Epithelial cell of proximal tubule (primary cell): ENCODE results near the gene OR8J1. TPM values are rescaled to one million over a fixed set of nuclear protein-coding genes. Genes with fewer than 3 reads are reported as not detected.
"Not testable (repeated sequence)": the region's sequence is repeated elsewhere in the genome, so short reads cannot be mapped to it uniquely, and the experiment has no call there.

Source experiments
- DNase-seq: peaks from one replicate; pipeline ENCODE4 v3.0.0-alpha.2; 2011; ENCODE audit warnings: low read depth
- H3K4me3 ChIP-seq: 2 replicates; pipeline ENCODE4 v1.5.1; 2011; ENCODE audit warnings: low read depth, mild to moderate bottlenecking, low read length
- total RNA-seq: library from RNA; depleted of rRNA; stranded (reverse); fragments of >200 nt; gene quantifications from 2 replicates; pipeline ENCODE4 v1.2.3, GENCODE V29; 2015
- TF ChIP-seq, protein P1 (sequence below): conservative IDR thresholded peaks from 2 replicates; pipeline ENCODE4 v1.5.1; 2012; ENCODE audit warnings: low read depth, mild to moderate bottlenecking, low read length

Gene OR8J1
- total RNA-seq, 1 donor from 2014 or later = not detected

DNA sequence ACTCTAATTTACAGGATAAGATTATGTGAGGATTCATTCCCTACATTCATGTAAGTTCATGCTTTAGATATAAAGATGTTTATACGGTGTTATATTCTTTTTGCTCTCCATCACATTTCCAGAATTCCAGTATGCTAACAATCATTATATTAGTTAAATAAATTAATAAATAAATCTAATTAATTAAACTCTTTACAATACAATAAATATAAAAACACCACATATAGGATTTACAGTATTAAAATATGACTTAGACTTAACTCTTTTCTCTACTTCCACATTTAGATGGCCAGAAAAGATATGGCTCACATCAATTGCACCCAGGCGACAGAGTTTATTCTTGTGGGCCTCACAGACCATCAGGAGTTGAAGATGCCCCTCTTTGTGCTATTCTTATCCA lies 21.2 kb downstream of the OR8J1 start, which contains the start of gene OR8U1:
Gene OR8U1 (plus strand): TSS at position 301 of the 400 bp plus-strand sequence. CDS start 0 bp downstream, at position 301.
- no peak within 1 kb of the TSS for H3K4me3 ChIP-seq
- DNase-seq = no peak
- TF ChIP-seq, protein P1, sequence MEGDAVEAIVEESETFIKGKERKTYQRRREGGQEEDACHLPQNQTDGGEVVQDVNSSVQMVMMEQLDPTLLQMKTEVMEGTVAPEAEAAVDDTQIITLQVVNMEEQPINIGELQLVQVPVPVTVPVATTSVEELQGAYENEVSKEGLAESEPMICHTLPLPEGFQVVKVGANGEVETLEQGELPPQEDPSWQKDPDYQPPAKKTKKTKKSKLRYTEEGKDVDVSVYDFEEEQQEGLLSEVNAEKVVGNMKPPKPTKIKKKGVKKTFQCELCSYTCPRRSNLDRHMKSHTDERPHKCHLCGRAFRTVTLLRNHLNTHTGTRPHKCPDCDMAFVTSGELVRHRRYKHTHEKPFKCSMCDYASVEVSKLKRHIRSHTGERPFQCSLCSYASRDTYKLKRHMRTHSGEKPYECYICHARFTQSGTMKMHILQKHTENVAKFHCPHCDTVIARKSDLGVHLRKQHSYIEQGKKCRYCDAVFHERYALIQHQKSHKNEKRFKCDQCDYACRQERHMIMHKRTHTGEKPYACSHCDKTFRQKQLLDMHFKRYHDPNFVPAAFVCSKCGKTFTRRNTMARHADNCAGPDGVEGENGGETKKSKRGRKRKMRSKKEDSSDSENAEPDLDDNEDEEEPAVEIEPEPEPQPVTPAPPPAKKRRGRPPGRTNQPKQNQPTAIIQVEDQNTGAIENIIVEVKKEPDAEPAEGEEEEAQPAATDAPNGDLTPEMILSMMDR = no peak

DNA sequence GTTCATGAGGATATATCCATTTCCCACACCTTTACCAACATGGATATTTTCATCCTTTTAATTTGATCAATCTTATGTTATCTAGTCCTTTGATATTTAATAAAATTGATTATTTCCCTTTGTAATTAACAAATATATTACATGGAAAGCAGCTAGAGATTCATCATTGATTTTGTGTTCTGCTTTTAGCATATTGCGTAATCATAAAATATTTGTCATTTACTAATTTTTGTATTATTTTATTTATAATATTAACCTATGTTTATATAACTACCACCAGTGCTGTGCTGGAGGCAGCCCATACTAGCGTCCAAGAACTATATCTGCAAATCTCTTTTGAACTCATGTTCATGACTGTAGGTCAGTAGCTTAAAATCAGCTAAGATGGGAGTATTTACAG lies 26.0 kb downstream of the OR8J1 start:
- TF ChIP-seq, protein P1 = no peak
- no peak for DNase-seq
- H3K4me3 ChIP-seq = no peak overlapping the region

DNA sequence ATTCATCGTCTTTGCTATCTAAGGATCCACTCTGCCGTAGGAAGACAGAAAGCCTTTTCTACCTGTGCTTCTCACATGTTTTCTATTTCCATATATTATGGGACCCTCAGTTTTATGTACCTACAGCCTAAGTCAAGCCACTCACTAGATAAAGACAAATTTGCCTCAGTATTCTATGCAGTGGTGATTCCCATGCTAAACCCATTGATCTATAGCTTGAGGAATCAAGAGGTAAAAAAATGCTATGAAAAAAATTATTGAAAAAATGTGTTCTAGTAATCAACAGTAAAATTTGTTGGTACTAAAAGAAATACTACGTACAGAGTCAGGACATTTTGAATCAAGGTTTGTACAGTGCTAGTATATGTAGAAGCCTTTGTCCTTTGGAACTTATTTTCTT lies 40.3 kb downstream of the OR8J1 start:
- TF ChIP-seq, protein P1 = no peak
- DNase-seq = no peak
- no peak overlapping the region for H3K4me3 ChIP-seq

DNA sequence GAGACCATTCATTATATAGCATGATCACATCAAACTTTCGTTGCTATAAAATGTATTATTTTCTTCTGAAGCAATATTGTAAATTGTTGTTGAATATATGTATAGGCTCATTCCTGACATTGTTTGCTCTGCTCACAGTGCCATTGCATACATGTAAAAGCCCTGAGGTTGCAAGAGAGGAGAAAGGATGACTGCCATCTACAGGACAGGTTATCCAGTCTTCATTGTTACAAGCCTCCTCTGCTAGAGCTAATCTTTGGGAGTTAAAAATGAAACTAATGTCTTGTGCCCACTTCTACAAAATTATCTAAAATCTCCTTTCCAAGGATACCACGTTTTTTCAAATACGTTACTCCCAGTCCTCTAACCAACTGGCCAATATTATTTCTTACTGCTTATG lies 42.0 kb downstream of the OR8J1 start:
- TF ChIP-seq, protein P1 = no peak
- no peak for DNase-seq
- H3K4me3 ChIP-seq = no peak overlapping the region

DNA sequence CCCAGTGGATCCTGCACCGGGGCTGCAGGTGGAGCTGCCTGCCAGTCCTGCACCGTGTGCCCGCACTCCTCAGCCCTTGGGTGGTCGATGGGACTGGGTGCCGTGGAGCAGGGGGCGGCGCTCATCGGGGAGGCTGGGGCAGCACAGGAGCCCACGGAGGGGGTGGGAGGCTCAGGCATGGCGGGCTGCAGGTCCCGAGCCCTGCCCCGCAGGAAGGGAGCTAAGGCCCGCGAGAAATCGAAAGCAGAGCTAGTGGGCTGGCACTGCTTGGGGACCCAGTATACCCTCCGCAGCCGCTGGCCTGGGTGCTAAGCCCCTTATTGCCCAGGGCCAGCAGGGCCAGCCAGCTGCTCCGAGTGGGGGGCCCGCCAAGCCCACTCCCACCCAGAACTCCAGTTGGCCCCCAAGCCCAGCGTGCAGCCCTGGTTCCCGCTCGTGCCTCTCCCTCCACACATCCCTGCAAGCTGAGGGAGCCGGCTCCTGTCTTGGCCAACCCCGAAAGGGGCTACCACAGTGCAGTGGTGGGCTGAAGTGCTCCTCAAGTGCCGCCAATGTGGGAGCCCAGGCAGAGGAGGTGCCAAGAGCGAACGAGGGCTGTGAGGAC lies 47.9 kb downstream of the OR8J1 start:
- not testable (repeated sequence) for DNase-seq, H3K4me3 ChIP-seq

DNA sequence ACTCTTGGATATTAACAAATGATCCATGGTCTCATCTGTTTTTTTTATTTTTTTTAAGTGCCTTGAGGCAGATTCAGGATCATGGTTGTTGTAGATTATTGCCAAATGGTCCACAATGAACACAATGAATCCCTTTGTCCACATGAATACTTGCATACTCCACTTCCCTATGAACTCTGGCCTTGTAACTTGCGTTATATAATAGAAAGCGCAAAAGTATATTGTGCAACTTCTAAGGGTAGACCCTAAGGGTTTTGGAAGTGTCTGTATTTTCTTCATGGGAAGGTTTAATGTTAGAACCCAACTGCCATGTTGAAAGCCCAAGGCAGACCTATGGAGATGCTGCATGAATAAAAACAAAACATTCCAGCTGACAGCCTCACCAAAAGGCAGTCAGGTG lies 50.3 kb downstream of the OR8J1 start:
- TF ChIP-seq, protein P1 = no peak
- no peak for DNase-seq
- no peak overlapping the region for H3K4me3 ChIP-seq

DNA sequence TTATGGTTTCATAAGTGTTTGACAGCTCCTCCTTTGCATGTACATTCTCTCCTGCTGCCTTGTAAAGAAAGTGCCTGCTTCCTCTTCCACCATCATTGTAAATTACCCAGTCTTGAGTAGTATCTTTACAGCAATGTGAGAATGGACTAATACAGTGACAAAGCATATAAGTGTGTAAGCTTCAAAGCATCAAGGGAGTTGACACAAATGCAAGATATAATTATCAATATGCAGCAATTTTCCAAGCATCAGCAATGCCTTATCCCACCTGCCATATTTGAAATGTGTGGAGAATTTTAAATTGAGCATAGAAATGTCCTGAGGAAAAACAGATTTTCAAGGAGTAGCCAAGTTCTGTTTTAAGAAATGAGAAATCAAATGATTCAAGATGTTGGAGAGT lies 56.7 kb downstream of the OR8J1 start:
- H3K4me3 ChIP-seq = no peak overlapping the region
- TF ChIP-seq, protein P1 = no peak
- DNase-seq = no peak

Other genes starting within 250 kb of the OR8J1 start
- gene OR8H3, start 231.9 kb upstream of the OR8J1 start, total RNA-seq = not detected in 2 replicates
- gene OR8J3, start 214.1 kb upstream of the OR8J1 start, total RNA-seq = not detected in 2 replicates
- gene OR8K5, start 194.0 kb upstream of the OR8J1 start, total RNA-seq = not detected in 2 replicates
- not detected in 2 replicates for gene OR5J2, start 177.7 kb upstream of the OR8J1 start, total RNA-seq
- not detected in 2 replicates for gene OR5T2, start 120.0 kb upstream of the OR8J1 start, total RNA-seq
- not detected in 2 replicates for gene OR5T3, start 102.0 kb upstream of the OR8J1 start, total RNA-seq
- gene OR5T1, start 80.1 kb upstream of the OR8J1 start, total RNA-seq = not detected in 2 replicates
- gene OR8H1, start 62.0 kb upstream of the OR8J1 start, total RNA-seq = not detected in 2 replicates
- not detected in 2 replicates for gene OR8K3, start 39.1 kb upstream of the OR8J1 start, total RNA-seq
- gene OR8K1, start 8.3 kb upstream of the OR8J1 start, total RNA-seq = not detected in 2 replicates
- gene OR8U1, start 21.3 kb downstream of the OR8J1 start, total RNA-seq = not detected in 2 replicates
- gene OR5AL1, start 58.4 kb downstream of the OR8J1 start, total RNA-seq = not detected in 2 replicates
- gene OR5M3, start 119.1 kb downstream of the OR8J1 start, total RNA-seq = not detected in 2 replicates
- gene OR5M8, start 137.1 kb downstream of the OR8J1 start, total RNA-seq = not detected in 2 replicates
- gene OR5M11, start 189.0 kb downstream of the OR8J1 start, total RNA-seq = not detected in 2 replicates
- not detected in 2 replicates for gene OR5M10, start 223.4 kb downstream of the OR8J1 start, total RNA-seq